HG03571 (cell line): Measurements from ENCODE around the gene SFI1.
"Not testable (repeated sequence)": the region's sequence is repeated elsewhere in the genome, so short reads cannot be mapped to it uniquely, and the experiment has no call there.

Experiments used
- ATAC-seq: cut with Tn5 transposase; IDR thresholded peaks from one replicate; pipeline ENCODE4 v1.9.1; 2021; ENCODE audit not compliant: unreplicated experiment

SFI1 gene

DNA sequence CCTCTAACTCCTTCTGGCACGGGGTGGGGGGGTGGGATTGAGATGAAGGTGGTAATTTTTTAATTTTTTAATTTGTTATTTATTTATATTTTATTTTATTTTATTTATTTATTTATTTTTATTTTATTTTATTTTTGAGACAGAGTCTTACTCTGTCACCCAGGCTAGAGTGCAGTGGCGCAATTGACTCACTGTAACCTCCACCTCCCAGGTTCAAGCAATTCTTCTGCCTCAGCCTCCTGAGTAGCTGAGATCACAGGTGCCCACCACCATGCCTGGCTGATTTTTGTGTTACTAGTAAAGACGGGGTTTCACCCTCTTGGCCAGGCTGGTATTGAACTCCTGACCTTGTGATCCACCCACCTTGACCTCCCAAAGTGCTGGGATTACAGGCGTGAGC is 43.8 kb downstream of the SFI1 start:
- ATAC-seq: not testable (repeated sequence)

- no peak for ATAC-seq
Measured at GRCh38 chr22:31540966-31541365, 44.6 kb downstream of the SFI1 start.

GRCh38 chr22:31544481-31545480 is 48.4 kb downstream of the SFI1 start:
- ATAC-seq: no peak

DNA sequence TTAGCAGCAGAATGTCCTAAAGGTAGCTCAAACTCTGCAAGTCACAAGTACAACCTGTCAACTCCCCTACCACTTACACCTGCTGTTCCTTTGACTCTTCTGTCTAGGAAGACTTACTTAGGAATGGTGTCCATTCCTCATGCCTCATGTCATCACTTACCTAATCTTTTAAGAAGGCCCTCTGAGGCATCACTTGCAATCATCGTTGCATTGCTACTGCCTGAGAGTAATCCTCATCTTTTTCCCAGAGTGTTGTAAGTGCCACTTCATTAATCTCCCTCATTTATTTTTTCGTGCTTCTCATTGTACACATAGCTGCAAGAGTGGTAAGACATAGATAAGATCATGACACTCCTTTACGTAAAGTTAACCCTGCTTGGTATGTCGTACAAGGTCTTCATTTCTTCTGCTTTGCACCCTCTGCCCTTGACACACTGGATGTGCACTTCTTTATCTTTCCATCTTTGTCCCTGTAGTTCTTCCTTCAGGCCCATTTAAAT is 54.6 kb downstream of the SFI1 start:
- ATAC-seq: no peak

DNA sequence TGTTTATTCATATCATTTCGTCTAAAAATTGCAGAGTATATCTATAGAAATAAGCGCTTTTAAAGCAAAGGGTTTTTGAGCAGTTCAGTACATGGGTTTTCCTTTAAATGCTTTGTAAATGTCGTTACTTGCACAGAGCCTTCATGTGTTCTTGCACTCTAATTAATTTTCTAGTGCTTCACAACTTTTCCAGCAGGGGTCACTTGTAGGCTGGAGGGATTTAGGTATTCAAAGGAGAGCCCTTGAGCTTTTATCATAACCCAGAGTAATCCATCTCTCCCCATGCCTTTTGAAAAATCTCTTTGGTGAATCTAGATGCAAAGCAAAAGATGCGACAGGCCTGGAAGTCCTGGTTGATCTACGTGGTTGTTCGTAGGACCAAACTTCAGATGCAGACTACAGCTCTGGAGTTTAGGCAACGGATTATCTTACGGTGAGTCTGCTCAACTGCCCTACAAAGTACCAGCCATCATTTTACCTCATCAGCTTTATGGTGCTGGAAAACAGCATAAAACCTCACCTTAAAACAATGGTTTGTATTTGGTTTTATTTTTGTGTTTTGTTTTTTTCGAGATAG is 60.4 kb downstream of the SFI1 start:
- no peak for ATAC-seq

DNA sequence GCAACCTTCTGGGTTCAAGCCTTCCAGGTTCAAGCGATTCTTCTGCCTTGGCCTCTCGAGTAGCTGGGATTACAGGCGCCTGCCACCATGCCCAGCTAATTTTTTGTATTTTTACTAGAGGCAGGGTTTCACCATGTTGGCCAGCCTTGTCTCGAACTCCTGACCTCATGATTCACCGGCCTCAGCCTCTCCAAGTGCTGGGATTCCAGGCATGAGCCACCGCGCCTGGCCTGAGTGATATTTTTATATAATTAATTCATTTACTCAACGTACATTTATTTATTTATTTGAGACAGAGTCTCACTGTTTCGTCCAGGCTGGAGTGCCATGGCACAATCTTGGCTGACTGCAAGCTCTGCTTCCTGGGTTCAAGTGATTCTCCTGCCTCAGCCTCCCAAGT is 62.2 kb downstream of the SFI1 start:
- not testable (repeated sequence) for ATAC-seq

DNA sequence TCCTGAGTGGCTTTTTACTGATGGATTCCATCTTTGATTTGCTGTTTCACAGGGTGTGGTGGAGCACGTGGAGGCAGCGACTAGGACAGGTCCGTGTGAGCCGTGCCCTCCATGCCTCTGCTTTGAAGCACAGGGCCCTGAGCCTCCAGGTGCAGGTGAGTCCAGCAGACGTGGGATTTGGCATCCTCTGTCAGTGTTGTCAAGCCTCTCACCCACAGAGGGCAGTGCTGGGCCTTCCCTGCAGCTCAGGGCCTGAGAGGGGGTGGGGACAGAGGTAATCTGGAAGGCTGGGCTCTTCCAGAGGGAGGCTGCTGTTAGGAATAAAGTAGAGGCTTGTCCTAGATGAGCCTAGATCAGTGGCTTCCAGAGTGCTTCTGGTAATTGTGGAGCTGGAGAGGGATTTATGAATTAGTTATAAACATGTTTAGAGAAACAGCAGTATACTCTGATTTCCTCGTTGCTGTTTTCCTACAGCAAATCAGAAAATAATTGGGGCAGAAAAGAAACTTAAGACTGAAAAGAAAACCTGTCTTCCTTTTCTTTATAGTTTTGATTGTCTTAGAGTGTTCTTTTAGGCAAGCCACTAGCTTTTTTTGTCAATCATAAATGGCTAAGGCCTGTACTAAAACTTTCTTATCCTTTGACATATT is 65.0 kb downstream of the SFI1 start:
- ATAC-seq: no peak

DNA sequence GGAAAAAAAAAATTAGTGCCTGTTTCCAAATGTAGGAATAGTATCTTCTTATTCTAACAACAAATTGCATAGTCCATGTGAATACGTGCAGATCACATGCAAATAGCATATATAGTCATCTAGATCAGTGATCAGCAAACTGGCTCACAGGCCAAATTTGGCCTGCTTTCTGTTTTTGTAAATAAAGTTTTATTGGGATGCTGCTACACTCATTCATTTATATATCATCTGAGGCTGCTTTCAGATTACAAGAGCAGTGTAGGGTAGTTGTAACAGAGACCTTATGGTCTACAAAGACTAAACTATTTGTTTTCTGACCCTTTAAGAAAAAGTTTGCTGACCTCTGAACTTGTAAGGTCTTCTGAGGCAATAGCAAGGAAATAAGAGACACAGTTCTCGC is 65.6 kb downstream of the SFI1 start:
- ATAC-seq: no peak

GRCh38 chr22:31566484-31566883 is 70.1 kb downstream of the SFI1 start:
- ATAC-seq: no peak

DNA sequence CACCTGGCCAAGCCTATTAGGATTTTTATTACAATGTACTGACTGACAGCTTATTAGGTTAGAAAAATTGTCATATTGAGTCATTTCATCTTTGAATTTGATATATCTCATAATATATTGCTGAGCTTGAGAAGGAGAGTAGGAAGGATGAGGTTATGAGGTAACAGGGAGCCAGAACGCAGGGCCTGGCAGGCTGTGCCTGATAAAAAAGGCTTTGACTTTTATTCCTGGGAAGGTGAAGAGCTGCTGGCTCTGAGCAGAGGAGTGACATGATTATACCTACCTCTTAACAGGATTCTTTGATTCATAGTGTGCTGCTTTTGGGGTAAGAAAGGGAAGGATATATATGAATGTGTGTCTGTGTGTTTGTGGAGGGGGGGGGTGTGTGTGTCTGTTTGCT is 70.9 kb downstream of the SFI1 start:
- no peak for ATAC-seq

- ATAC-seq: no peak
Measured at GRCh38 chr22:31567702-31568101, 71.4 kb downstream of the SFI1 start.

DNA sequence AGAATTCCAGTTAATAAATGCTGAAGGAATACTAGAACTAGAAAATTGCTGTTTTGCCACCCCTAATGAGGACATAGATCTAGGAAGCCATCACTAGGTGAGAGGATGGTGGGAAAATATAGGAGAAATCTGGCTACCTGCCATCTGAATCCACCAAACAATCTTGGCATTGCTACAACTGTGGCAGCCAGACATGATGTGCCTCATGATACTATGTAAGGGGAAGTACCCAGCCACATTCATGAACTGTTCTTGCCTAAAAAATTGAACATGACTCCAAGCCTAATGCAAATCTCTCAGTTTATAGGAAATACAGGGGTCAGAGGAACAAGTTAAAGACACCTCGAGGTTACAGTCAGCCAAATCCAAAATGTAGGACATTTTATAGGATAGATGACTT is 72.8 kb downstream of the SFI1 start:
- no peak for ATAC-seq

DNA sequence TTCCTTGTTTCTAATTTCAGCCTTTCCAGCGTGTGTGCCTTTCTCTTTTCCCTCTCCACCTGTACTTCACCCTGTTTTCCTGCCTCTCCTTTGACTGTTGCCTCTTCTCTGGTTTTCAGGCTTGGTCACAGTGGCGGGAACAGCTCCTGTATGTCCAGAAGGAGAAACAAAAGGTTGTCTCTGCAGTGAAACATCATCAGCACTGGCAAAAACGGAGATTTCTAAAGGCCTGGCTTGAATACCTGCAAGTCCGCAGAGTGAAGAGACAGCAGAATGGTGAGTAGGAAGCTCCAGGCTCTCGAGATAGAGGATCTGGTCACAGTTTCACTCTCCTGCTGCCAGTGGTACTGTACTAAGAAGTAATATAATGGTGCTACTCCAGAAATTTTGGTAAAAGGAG is 76.6 kb downstream of the SFI1 start:
- ATAC-seq: no peak

- ATAC-seq: no peak
Measured at GRCh38 chr22:31574055-31574670, 77.8 kb downstream of the SFI1 start.

DNA sequence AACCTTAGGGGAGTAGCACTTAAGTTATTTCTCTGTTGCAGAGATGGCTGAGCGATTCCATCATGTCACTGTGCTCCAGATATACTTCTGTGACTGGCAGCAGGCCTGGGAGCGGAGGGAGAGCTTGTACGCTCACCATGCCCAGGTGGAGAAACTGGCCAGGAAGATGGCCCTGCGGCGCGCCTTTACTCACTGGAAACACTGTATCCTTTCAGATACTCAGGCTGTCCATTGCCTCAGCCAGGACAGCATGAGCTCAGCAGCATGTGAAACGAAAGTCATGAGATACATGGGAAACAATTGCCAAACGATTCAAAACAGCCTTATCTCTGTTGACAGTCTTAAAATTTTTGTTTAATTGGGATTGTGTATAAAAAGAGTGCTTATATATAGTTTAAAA is 78.9 kb downstream of the SFI1 start:
- no peak for ATAC-seq

DNA sequence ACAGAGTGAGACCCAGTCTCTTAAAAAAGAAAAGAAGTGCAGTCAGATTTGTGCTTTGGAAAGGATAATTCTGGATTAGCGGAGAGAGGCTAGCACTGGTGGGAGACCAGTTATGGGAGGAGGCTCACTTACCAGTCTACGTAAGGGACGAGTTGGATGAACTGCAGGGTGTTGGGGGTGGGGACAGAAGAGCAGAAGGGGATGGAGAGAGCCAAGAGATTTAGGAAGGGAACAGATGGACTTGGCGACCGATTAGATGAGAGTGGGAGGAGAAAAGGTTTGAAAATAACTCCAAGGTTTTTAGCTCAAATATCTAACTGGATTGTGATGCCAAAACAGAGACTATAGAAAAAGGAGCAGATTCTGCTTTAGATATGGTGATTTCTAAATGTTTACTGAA is 81.4 kb downstream of the SFI1 start:
- ATAC-seq: no peak

DNA sequence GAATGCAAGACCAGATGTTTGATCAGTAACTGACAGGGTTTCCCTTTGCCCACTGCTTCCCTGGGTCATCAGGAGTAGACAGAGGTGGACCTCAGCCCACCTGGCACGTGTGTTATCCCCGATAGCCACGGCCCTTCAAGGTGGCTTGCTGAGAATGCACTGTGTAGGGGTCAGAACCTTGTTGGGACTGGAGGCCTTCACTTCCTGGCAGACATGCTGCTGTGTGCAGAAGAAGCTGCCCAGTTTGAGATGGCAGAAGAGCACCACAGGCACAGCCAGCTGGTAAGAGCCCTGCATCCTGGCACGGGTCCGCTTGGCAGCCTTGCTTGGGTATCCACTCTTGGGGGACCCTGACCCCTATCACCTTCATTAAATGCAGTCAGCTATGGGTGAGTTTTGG is 81.8 kb downstream of the SFI1 start:
- no peak for ATAC-seq

- no peak for ATAC-seq
Measured at GRCh38 chr22:31579835-31580242, 83.5 kb downstream of the SFI1 start.

- no peak for ATAC-seq
Measured at GRCh38 chr22:31583861-31584485, 87.6 kb downstream of the SFI1 start.

DNA sequence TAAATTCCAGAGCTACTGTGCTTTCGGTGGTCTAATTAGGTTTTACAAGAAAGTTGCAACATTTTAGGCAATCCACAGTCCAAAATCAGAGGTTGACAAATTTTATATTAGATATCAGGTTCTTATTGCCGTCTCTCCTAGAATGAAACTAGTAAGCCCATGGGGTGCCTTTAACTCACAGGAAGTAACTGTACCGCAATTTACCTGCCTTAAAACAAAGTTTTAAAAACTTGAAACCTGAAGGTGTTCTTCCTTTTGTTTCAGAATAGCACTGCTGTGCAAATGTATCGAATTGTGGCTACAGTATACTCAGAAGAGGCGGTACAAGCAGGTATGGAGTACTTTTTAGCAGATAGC is 88.4 kb downstream of the SFI1 start:
- no peak for ATAC-seq
